OCI-LY7 (cell line): ENCODE data around the gene SBF2. TPM values are rescaled to one million over a fixed set of nuclear protein-coding genes. Genes with fewer than 3 reads are reported as not detected.

Experiments used
- BruUV-seq: library from RNA; stranded (reverse); fragments of 400-500 nt; replicated peaks from 2 replicates; lab custom pipeline; 2021; lab: Mats Ljungman, UMichigan
- CTCF ChIA-PET: fragments of 300-600 bp; sonication (Branson Sonifier 250); formaldehyde crosslinking; loops from one replicate; lab custom pipeline; 2022; ENCODE audit warnings: antibody characterized with exemption; ENCODE audit not compliant: unreplicated experiment; lab: Charles Lee
- POLR2A ChIA-PET: fragments of 300-600 bp; sonication (Branson Sonifier 250); formaldehyde crosslinking; loops from one replicate; lab custom pipeline; 2022; ENCODE audit warnings: antibody characterized with exemption; lab: Charles Lee
- DNase-seq: peaks from one replicate; pipeline ENCODE4 v3.0.0-alpha.2; 2015; ENCODE audit warnings: low spot score
- H2AFZ ChIP-seq: fragments of 200-600 bp; sonication (generic), shearing (Covaris generic); 2 replicates; pipeline ENCODE4 v1.6.1; 2014; ENCODE audit warnings: mild to moderate bottlenecking, antibody characterized with exemption, low read length, moderate library complexity
- H3K27ac ChIP-seq: fragments of 200-600 bp; sonication (generic); 2 replicates; pipeline ENCODE4 v1.5.1; 2014; ENCODE audit warnings: mixed run types, low read depth, mild to moderate bottlenecking, moderate library complexity, low read length, inconsistent platforms; ENCODE audit not compliant: poor library complexity, severe bottlenecking
- H3K36me3 ChIP-seq: fragments of 200-600 bp; sonication (generic); 2 replicates; pipeline ENCODE4 v1.6.1; 2014; ENCODE audit warnings: mild to moderate bottlenecking, antibody characterized with exemption, low read length, moderate library complexity, mixed read lengths; ENCODE audit not compliant: insufficient read depth
- H3K4me1 ChIP-seq: fragments of 200-600 bp; sonication (generic); 2 replicates; pipeline ENCODE4 v1.5.1; 2014; ENCODE audit warnings: mild to moderate bottlenecking, low read length; ENCODE audit not compliant: insufficient read depth, poor library complexity, severe bottlenecking
- H3K4me2 ChIP-seq: fragments of 200-600 bp; sonication (generic); 2 replicates; pipeline ENCODE4 v1.6.1; 2014; ENCODE audit warnings: mild to moderate bottlenecking, low read length
- H3K4me3 ChIP-seq: fragments of 200-600 bp; sonication (generic); 2 replicates; pipeline ENCODE4 v1.5.1; 2014; ENCODE audit warnings: mild to moderate bottlenecking, low read depth, low read length; ENCODE audit not compliant: poor library complexity, severe bottlenecking
- H3K79me2 ChIP-seq: fragments of 200-600 bp; sonication (generic); 2 replicates; pipeline ENCODE4 v1.6.1; 2016; ENCODE audit warnings: low read depth, mild to moderate bottlenecking, low read length, moderate library complexity, mixed read lengths; ENCODE audit not compliant: insufficient read depth
- H3K9me2 ChIP-seq: fragments of 200-600 bp; sonication (generic); 2 replicates; pipeline ENCODE4 v1.6.1; 2016; ENCODE audit warnings: mild to moderate bottlenecking, low read length, mixed read lengths; ENCODE audit not compliant: insufficient read depth
- H3K9me3 ChIP-seq: fragments of 200-600 bp; sonication (generic); 2 replicates; pipeline ENCODE4 v1.6.1; 2014; ENCODE audit warnings: mild to moderate bottlenecking, mixed run types, low read length, mixed read lengths
- H4K20me1 ChIP-seq: fragments of 200-600 bp; sonication (generic); 2 replicates; pipeline ENCODE4 v1.6.1; 2014; ENCODE audit warnings: mild to moderate bottlenecking, antibody characterized with exemption, low read length, moderate library complexity, mixed read lengths; ENCODE audit not compliant: insufficient read depth
- EZH2phosphoT487 ChIP-seq: fragments of 200-600 bp; sonication (generic); IDR thresholded peaks from 2 replicates; pipeline ENCODE4 v1.6.1; 2018; ENCODE audit warnings: low read depth, borderline replicate concordance, mild to moderate bottlenecking, mixed run types, antibody characterized with exemption, low read length, moderate library complexity, mixed read lengths
- intact Hi-C: fragments of 100-400 bp; cut with micrococcal nuclease; formaldehyde crosslinking; loops from one replicate; pipeline ENCODE4 v1.10.0; 2022; ENCODE audit not compliant: unreplicated experiment
- total RNA-seq, 2 experiments: library from RNA; depleted of rRNA in 1 of 2; stranded (reverse); fragments of >200 nt in 1 of 2; shearing (Covaris generic) in 1 of 2; gene quantifications; 2 replicates each; pipeline ENCODE4 v1.2.3, GENCODE V29; 2014 to 2022
- TF ChIP-seq, protein P1 (sequence below): fragments of 200-600 bp; sonication (generic); conservative IDR thresholded peaks from 2 replicates; pipeline ENCODE4 v1.5.1; 2014; ENCODE audit warnings: mild to moderate bottlenecking, antibody characterized with exemption, low read length, moderate library complexity, mixed read lengths

Gene SBF2
- total RNA-seq, 2 experiments from 2014 or later: 12.9 to 14.3 TPM

DNA sequence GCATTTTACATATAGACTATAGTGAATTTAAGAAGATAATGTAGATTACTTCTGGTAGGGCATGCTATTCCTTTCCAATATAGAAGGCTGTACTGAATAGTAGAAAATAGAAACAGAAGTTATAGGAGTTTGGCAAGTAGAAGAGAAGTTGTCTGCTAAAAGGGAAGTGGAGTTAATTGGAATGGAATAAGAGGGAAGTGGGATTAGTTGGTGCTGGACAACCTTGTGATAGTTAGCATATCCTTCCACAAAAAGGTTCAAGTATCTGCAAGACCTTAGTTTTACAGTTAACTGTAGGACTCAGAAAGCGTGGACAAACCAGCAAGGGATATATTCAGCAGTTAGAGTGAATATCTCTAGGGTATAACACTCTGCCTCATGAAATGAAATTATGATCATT is 444.6 kb downstream of the SBF2 start:
- ChIA-PET POLR2A (interaction anchor here (0.6 to 0.7 kb wide), 2 partner anchors 175 to 781 kb away, joined by 3 read pairs; no protein-coding TSS in a partner anchor), CTCF (no interaction called here)
- DNase-seq: no peak
- H3K27ac ChIP-seq: no peak overlapping the region
- H3K4me3 ChIP-seq: no peak overlapping the region
- BruUV-seq: no TSS peak
- peaks cover 3% of the 10 kb centered on the region for H3K4me1 ChIP-seq
- no peaks in the 10 kb centered on the region for H4K20me1 ChIP-seq
- TF ChIP-seq, protein P1, sequence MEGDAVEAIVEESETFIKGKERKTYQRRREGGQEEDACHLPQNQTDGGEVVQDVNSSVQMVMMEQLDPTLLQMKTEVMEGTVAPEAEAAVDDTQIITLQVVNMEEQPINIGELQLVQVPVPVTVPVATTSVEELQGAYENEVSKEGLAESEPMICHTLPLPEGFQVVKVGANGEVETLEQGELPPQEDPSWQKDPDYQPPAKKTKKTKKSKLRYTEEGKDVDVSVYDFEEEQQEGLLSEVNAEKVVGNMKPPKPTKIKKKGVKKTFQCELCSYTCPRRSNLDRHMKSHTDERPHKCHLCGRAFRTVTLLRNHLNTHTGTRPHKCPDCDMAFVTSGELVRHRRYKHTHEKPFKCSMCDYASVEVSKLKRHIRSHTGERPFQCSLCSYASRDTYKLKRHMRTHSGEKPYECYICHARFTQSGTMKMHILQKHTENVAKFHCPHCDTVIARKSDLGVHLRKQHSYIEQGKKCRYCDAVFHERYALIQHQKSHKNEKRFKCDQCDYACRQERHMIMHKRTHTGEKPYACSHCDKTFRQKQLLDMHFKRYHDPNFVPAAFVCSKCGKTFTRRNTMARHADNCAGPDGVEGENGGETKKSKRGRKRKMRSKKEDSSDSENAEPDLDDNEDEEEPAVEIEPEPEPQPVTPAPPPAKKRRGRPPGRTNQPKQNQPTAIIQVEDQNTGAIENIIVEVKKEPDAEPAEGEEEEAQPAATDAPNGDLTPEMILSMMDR: no peak
- TF ChIP-seq EZH2phosphoT487: no peak
- H3K79me2 ChIP-seq: no peaks in the 10 kb centered on the region
- H3K4me2 ChIP-seq: no peak overlapping the region
- no peaks in the 10 kb centered on the region for H3K9me3 ChIP-seq
- H3K36me3 ChIP-seq: no peaks in the 10 kb centered on the region
- no peak overlapping the region for H2AFZ ChIP-seq
- intact Hi-C loops: no loop called here
- H3K9me2 ChIP-seq: no peaks in the 10 kb centered on the region

DNA sequence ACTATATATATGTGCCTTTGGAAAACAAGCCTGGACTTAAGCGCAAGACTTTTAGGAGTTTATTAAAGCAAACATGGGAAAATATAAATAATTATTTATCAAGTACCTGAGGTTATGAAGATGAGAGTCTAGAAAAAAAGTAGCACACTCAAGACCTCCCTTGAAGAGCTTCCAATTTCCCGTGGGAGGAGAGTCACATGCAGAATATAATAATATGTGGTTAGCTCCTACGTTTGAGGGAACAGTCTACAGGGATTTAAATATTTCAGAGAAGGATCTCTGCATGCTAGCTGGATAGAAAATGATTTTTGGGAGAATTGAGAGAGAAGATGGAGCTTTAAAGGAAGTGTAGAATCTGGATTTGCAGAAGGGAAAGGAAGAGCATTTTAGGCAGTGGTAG is 446.4 kb downstream of the SBF2 start:
- intact Hi-C loops: no loop called here
- Histone ChIP-seq H3K36me3 (no peaks in the 10 kb centered on the region), H3K4me2 (no peak overlapping the region), H2AFZ (no peak overlapping the region), H3K9me3 (no peaks in the 10 kb centered on the region), H3K27ac (no peak overlapping the region), H3K4me3 (no peak overlapping the region), H4K20me1 (no peaks in the 10 kb centered on the region), H3K4me1 (peaks cover 3% of the 10 kb centered on the region), H3K79me2 (no peaks in the 10 kb centered on the region), H3K9me2 (no peaks in the 10 kb centered on the region)
- TF ChIP-seq, protein P1: no peak
- no peak for TF ChIP-seq EZH2phosphoT487
- no peak for DNase-seq
- ChIA-PET CTCF (no interaction called here), POLR2A (interaction anchor here (0.7 to 1.7 kb wide), 5 partner anchors 10 to 428 kb away, joined by 3 to 6 read pairs (median 4); no protein-coding TSS in a partner anchor)
- BruUV-seq: no TSS peak

DNA sequence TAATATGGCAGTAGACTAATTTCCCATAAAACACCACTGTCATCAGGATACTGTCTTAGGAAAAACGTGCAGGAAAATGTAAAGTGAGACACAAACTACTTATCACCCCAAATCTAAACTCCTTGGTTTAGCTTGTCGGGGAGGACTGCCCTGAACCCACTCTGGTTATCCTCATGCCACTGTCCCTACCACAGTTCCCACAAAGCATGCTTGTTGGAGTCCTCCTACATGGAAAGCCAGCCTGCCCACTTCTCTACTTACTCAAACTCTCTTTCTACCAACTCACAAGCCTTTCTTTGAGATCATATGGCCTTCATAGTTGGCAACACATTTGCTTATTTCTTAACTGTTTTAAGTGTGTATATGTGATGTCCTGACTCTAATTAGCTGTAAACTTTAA is 451.1 kb downstream of the SBF2 start:
- peaks cover 6% of the 10 kb centered on the region for H3K4me1 ChIP-seq
- no peak overlapping the region for H3K27ac ChIP-seq
- H4K20me1 ChIP-seq: no peaks in the 10 kb centered on the region
- no peaks in the 10 kb centered on the region for H3K36me3 ChIP-seq
- H3K79me2 ChIP-seq: no peaks in the 10 kb centered on the region
- no peaks in the 10 kb centered on the region for H3K9me2 ChIP-seq
- no peak overlapping the region for H2AFZ ChIP-seq
- POLR2A ChIA-PET: interaction anchor here (0.8 to 2.4 kb wide), 2 partner anchors 16 to 30 kb away, joined by 4 to 10 read pairs; no protein-coding TSS in a partner anchor
- BruUV-seq: no TSS peak
- TF ChIP-seq EZH2phosphoT487: no peak
- no peak for DNase-seq
- H3K9me3 ChIP-seq: no peaks in the 10 kb centered on the region
- intact Hi-C loops: no loop called here
- H3K4me3 ChIP-seq: no peak overlapping the region
- CTCF ChIA-PET: no interaction called here
- no peak overlapping the region for H3K4me2 ChIP-seq
